HG03097 (cell line): ENCODE results near the gene ADD3.

Source experiments
- ATAC-seq: cut with Tn5 transposase; IDR thresholded peaks from one replicate; pipeline ENCODE4 v1.9.1; 2021; ENCODE audit not compliant: unreplicated experiment, low FRiP score

The ADD3 gene

GRCh38 chr10:110169586-110169985 lies 161.8 kb downstream of the ADD3 start:
- ATAC-seq: no peak

GRCh38 chr10:110170142-110170971 lies 162.6 kb downstream of the ADD3 start:
- no peak for ATAC-seq

- no peak for ATAC-seq
Observed at GRCh38 chr10:110171032-110171431, 163.2 kb downstream of the ADD3 start.

GRCh38 chr10:110172155-110172554 lies 164.4 kb downstream of the ADD3 start:
- no peak for ATAC-seq

- no peak for ATAC-seq
Observed at GRCh38 chr10:110174201-110174600, 166.4 kb downstream of the ADD3 start.

- no peak for ATAC-seq
Observed at GRCh38 chr10:110174816-110175215, 167.0 kb downstream of the ADD3 start.

GRCh38 chr10:110175406-110175805 lies 167.6 kb downstream of the ADD3 start:
- ATAC-seq: no peak

GRCh38 chr10:110176141-110177030 lies 168.6 kb downstream of the ADD3 start:
- ATAC-seq: no peak

GRCh38 chr10:110179220-110179619 lies 171.4 kb downstream of the ADD3 start:
- ATAC-seq: no peak

- ATAC-seq: no peak
Observed at GRCh38 chr10:110181451-110181850, 173.7 kb downstream of the ADD3 start.

- ATAC-seq: no peak
Observed at GRCh38 chr10:110181911-110182310, 174.1 kb downstream of the ADD3 start.

- no peak for ATAC-seq
Observed at GRCh38 chr10:110184398-110184797, 176.6 kb downstream of the ADD3 start.
